Amniotic epithelial cell (primary cell): ENCODE data around the gene SIL1.
"Not testable (repeated sequence)": the region's sequence is repeated elsewhere in the genome, so short reads cannot be mapped to it uniquely, and the experiment has no call there.

ENCODE experiments used
- DNase-seq: peaks from one replicate; pipeline ENCODE4 v3.0.0-alpha.2; 2010; ENCODE audit warnings: low read depth

Gene SIL1

DNA sequence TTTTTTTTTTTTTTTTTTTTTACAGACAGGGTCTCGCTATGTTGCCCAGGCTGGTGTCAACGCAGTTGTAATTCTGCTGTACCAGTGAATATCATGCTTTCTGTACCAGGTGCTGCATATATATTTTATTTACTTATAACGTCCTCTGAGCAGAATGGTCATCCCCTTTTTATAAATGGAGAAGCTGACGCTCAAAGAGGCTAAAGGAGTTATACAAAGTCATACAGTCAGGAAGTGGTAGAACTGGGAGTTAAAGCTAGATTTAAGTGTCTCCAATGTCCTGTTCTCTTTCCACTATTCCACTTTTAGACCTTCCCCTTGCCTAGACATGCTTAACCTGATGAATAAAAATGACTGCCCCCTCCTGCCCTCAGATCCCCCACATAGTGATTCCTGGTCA lies 1.2 kb upstream of the SIL1 start:
- no peak for DNase-seq

DNA sequence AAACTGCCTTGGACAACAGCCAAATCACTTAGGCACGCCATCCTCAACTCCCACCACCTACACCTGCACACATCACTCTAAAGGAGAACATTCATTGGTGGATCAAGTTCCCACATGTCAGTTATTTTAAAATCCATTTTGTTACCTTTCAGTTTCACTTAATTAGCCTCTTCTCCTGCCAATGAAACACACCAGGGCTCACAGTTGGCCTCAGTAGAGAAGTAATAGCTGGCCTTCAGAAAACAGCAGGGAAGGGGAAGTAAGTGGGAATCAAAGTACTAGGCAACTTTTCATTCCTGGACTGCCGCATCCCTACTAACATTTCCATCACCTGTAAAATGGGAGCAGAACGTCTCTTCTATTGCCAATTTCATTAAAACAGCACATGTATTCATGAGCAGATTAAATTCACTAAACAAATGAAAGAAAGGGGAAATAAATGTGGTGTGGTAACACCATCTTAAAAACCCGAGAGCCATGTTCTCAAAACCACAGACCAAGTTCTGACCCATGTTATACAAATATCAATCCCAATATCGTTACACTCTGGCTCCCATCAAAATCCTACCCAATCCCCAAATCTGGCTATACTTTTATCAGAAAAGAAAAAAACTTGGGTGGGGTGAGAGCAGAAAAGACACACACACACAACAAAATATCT lies 1.7 kb downstream of the SIL1 start:
- no peak for DNase-seq

DNA sequence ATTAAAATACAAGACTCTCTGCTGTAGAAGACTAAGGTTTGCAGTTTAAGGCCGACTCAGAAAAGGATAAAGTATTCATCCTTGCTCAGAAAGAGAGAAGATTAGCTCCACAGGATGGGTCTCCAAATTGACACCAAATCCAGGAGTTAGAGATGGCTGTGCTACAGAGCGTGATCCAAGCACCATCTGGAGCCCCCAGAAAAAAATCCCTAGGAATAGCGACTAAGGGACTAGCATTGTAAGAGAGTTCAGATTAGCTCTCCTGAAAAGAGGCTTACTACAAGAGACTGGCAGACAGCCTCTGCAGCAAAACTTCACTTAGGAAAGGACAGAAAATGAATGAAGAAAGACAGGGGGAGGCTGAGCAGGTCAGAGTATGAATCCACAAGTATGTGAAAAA lies 3.7 kb downstream of the SIL1 start:
- no peak for DNase-seq

DNA sequence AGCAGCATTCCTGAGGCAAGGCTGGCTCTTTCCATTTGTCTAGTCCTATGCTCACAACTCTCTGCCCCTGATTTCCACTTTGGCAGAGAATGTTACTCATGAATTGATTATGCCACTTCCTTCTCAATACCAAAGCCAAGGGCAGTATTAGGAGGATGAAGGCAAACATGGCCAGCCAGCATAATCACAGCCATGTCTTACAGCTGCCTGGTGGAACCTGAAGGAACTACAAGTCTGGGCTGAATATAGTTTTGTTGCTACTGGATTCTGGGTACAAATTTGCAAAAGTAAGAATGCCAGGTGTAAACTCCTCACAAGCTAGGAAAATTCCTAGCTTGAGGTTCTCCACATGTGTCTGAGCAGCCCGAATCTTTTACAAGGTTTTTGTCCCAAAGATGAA lies 4.2 kb downstream of the SIL1 start:
- no peak for DNase-seq

DNA sequence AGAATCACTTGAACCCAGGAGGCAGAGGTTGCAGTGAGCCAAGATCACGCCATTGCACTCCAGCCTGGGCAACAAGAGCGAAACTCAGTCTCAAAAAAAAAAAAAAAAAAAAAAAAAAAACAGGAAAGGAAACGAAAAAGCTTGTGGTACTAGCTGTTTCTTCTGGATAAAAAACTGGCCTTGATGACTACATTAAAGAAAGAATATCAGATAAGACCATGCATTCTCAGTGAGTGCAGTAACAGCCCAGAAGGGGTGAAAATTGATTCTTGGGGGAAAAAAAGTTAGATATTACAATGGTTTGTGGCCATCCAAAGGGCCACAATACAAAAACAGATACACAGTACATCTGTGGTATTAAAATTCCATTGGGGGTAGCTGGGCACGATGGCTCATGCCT lies 5.3 kb downstream of the SIL1 start:
- DNase-seq, result not testable (repeated sequence)

DNA sequence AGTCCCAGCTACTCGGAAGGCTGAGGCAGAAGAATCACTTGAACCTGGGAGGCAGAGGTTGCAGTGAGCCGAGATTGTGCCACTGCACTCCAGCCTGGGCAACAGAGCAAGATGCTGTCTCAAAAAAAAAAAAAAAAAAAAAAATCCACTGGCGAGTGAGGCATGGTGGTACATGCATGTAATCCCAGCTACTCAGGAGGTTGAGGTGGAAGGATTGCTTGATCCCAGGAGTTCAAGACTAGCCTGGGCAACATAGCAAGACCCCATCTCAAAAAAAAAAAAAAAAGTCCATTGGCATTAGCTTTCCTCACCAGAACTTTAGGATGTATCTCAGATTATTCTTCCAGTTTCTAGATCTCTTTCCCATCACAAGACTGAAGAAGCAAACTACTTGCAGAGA lies 6.2 kb downstream of the SIL1 start:
- not testable (repeated sequence) for DNase-seq

DNA sequence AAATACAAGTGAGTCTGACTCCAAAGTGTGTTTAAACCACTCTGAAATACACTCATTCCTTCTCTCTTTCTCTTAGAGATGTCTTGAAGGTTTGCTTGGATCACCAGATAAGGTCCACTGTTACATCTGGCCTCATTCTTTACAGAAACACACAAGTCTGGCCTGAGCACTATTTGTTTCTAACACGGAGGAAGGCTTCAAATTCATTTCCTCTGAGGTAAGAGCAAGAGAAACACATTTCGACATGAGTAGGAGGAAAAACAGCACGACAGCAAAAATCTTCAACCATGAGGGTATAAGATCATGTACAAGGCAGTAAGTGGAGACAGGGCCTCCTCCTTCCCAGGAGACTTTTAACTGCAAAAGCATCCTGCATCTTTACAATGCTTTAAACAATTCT lies 8.0 kb downstream of the SIL1 start:
- DNase-seq, result peak; percentile 97

DNA sequence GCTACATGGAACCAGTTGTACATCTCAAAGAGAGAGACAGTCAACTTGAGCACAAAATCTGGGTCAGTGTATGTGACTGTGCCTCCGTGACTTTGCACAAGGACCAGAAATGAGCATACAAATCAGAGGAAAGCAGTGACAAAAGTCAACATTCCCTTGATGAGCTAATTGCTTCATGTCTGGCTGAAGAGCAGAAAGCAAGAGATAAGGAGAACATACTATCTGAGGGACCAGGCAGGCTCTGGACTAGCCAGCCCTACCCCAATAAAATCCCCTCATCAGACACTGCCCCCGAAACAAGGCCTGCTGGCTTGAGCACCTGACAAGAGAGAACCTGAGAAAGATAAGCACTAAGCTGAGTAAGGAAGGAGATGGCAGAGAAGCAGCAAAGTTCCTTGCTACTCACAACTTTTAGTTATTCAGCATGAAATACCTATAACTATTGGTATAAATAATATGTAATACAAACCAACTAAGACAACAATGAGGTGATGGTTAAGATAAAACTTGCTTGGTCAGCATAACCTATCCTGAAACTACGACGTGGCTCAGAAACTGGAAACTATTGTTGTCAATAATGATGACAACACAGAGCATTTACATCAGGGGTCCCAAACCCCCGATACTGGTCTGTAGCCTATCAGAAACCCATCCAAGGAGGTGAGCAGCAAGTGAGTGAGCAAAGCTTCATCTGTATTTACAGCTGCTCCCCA lies 9.5 kb downstream of the SIL1 start:
- DNase-seq, result no peak

DNA sequence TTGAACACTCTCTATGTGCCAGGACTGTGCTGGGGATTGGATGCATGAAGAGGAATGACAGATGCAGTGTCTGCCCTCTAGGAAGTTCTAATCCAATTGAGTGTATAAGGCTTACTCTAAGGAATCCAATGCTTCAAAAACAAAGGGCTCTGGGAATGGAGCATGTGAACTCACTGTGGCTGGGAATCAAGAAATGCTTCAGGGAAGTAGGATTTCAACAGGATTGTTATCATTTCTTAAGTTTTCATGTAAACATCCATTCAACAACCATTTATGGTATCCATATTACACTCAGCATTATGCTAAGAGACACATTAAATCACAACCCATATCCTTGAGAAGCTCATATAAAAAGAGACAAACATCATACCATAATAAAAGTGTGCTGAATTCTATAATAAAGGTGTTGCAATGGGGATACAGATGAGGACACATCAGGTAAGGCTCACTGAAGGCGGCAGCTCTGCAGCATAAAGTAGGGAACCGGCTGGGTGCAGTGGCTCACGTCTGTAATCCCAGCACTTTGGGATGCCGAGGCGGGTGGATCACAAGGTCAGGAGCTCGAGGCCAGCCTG lies 11.3 kb downstream of the SIL1 start:
- peak; percentile 77 for DNase-seq

DNA sequence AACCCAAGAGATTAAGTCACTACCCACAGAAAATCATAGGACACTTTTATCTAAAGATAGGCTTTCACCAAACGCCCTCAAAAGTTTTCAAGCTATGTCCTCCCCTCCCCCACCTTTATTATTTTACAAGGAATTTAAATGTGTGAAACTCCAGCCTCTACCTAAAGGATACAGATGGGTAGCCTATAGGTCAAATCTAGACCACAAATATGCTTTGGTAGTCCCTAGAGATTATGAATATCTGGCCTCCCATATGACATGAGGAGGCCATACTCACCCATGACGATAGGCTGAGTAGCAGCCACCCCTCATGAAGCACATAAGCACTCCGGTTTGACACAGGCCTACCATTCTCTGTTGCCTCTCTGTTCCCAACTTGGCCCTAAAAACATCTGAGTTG lies 11.9 kb downstream of the SIL1 start:
- no peak for DNase-seq

DNA sequence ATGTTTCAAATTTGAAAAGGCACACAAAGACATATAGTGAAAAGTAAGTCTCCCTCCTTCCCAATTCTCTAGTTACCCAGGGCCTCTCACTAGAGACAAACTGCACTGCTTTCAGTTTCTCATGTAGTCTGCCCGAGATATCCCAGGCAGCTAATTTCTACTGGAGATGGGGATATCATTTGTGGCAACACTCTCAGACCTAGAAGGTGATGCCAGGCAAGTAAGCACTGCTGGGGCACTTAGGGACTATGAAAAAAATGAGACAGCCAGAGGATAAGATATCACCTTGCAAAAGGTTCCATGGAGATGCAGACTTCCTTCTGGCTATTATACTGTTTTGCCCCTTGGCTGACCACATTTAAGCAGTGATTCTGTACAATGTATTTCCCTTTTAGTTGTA lies 12.6 kb downstream of the SIL1 start:
- no peak for DNase-seq

DNA sequence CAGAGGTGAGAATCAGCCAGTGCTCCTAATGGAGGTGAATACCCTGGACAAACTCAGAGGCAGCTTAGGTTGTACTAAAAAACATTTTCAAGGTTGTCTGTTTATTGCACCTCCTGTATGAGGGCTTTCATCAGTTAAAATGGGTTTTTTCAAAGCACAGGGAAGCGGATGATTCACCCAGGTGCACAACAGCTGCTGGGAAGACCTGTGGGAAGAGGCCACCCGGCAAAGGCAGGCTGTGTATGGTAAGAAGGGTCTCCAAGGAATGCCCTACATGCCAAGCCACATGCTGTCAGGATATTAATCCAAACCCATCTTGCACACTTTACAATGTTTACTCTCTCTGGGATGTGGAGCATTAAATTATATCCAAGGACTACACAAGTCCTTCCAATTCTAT lies 14.7 kb downstream of the SIL1 start:
- no peak for DNase-seq

DNA sequence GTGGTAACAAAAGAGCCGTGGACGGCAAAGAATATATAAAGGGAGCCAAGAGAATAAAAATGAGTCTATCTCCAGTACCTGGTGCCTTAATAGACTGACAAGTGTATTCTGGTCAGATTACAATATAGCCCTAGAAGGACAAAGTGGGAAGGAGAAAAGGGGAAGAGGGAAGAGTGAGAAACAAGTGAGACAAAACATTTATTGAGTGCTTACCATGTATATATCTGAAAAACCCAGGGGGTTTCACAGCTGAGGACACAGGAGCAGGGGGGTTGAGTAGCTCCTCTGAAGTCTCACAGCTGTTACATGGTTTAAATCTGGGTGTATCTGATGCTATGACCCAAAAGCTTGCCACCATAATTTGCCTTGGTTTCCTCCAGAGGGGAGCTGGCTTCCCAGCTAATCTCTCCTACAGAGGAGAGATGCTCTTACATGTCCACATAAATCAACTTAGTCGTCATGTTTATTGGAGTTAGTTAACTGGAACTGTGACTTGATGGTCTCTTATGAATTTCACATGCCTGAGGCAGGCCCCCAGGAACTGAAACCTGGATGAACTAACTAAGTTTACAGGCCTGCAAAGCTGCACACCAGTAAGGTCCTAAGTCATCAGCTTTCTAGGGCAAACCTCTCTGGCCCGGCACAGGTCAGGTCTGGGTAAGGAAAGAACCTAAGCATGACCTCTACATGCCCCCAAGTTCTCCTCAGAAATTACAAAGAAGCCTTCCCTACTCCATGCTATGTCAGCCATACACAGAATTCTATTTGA lies 15.5 kb downstream of the SIL1 start:
- DNase-seq, result no peak

DNA sequence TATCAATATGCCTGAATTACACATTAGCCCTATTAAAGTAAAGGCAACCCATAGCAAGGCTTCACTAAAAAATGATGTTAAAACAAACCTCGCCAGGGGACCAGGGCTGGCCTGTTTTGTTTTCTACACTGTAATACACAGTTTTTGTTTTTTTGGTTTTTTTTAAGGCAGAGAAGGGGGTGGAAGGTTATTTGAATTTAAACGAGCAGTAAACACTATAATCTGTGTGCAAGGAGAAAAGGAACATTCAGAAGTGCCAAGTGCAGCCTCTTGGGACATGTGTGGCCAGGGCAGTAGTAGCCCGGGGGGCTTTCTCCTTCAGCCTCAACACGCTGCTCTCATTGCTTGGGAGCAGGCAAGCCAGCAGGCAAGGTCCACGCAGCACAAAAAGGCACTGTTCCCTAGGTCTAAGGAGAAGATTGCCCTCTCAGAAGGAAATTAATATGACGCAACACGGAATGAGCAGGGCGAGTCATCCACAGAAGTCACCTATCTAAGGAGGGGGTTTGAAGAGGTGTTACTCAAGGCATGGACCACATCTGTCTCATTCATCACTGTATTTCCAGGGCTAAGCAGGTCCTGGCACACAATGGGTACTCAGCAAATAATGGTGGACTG lies 16.2 kb downstream of the SIL1 start:
- DNase-seq, result peak; percentile 78

DNA sequence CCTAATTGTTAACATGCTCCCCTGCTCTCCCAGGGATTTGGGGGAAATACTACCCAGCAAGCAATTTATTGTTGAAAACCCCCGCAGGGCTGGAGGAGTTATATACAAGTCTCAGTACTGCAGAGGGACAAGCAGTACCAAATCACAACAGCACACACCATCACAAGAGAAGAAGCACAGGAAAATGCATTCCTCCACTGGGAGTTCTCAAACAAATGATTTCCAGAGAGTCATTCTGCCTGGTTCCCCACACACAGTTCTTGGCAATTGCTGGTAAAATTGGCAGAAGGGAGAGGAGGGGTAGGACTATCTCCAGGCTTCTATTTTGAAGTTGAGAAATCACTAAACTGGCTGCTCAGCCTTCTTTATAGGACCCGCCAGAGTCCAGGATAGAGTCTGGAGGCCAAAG lies 16.8 kb downstream of the SIL1 start:
- DNase-seq, result no peak

DNA sequence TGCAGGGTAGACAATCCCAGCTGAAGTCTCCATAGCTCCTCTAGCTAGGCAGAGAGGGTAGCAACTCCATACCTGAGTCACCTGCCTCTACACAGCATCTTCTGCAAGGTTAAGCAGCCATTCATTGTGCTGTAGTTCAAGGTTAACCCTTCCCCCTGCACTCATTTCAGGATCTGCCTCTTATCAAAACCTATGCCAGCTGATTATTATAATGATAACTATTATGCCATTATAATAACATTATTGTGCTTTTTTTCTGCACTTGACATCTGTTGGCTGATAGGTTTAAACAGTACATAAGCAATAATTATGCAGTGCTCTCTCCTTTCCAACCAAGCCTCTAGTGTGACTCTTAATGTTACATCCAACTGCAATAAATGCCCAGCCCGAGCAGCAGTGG lies 17.3 kb downstream of the SIL1 start:
- DNase-seq, result no peak

DNA sequence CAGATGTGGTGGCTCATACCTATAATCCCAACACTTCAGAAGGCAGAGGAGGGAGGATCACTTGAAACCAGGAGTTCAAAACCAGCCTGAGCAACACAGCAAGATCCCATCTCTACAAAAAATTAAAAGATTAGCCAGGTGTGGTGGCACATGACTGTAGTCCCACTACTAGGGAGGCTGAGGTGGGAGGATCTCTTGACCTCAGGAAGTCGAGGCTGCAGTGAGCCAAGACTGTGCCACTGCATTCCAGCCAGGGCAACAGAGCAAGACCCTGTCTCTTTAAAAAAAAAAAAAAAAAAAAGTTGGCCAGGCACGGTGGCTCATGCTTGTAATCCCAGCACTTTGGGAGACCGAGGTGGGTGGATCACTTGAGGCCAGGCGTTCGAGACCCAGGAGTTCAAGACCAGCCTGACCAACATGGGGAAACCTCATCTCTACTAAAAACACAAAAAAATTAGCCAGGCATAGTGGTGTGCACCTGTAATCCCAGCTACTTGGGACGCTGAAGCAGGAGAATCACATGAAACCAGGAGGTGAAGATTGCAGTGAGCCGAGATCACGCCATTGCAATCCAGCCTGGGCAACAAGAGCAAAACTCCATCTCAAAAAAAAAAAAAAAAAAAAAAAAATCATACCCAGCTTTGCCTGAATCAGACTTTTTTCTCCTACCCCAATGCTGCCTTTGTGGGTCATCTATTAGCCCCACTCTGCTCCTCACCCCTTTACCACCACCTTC lies 18.2 kb downstream of the SIL1 start:
- not testable (repeated sequence) for DNase-seq

DNA sequence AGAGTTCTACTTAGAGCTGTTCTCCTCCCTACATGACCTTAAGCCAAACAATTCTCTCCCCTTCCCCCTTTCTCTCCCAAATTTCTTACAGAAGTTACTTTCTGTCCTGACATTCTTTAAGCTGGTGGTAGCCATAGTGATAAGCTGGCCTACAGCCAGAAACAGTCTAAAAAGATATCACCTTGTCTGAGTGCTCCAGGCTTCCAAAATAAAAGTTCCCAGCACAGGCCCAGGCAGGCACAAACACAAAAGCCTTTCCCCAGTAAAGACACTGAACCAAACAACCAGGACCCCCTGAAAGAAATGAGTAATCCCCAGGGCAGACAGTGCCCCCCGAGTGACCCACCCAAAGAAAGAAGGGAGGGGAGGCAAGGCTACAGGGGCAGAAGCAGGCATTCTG lies 19.2 kb downstream of the SIL1 start:
- peak; percentile 58 for DNase-seq

DNA sequence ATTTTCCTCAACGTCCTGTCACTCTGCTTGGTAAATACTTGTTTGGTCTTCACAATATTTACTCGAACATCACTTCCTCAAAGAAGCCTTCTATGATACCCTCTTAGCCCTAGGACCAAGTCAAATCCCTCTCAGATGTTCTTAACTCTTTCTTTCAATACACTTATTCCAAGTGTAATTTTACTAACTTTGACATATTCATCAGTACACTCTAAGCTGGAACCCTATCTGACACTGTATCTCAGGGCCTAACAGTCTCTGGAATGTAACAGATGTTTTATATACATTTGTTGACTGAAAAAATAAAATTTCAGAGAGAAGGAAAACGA lies 19.6 kb downstream of the SIL1 start:
- DNase-seq, result no peak

DNA sequence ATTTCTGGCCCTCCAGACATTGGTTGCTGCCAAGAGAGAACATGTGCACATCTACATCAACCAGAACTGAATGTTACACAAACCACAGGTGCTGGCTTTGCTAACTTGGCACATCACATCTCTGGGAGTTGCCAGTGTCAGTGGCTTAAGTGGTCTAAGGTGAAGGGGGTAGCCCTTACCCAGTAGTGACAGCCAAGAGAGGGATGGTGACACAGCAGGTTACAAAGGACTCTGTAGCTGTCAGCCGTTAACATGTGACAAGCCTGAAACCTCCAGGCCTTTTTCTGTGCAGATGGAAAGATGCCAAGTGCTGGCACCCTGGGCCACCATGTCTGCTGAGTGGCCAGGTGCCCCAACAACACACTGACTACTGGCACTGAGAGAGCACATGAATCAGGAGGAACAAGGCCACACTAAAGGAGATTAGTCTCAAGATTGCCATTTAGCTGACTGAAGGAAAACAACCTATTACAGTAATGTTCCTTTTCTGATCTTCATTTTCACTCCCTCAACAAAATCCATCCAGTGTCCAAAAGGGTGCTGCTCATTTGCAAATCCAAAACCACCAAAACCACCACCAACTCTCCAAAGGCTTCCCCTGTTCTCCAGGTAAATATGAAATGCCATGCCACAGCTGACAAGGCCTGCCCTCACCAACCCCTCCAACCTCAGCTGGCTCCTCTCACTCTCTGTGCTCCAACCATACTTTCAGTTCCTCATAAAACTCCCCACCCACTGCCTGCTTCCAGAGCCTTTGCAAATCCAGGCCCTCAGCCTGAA lies 20.2 kb downstream of the SIL1 start:
- no peak for DNase-seq

DNA sequence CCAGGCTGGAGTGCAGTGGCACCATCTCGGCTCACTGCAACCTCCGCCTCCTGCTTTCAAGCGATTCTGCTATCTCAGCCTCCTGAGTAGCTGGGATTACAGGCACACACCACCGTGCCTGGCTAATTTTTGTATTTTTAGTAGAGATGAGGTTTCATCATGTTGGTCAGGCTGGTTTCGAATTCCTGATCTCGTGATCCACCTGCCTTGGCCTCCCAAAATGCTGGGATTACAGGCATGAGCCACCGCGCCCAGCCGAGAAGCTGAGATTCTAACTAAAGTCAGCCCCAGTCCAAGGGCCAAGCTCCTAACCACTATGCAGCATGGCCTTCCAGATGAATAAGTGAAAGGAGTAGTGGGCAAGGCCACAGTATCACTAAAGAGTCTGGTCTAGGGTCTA lies 20.9 kb downstream of the SIL1 start:
- DNase-seq, result not testable (repeated sequence)
